HEK293 (cell line): ENCODE measurements around the gene CDC26.

Experiments
- CTCF ChIA-PET: fragments of 350-600 bp; formaldehyde crosslinking; extraction: SDS; loops from one replicate; lab custom pipeline; 2021; ENCODE audit warnings: antibody characterized with exemption; lab: Yijun Ruan, JAX
- POLR2A ChIA-PET: fragments of 300-600 bp; formaldehyde crosslinking; extraction: SDS; loops from one replicate; lab custom pipeline; 2020; ENCODE audit warnings: antibody characterized with exemption, inconsistent platforms; lab: Yijun Ruan, JAX
- H3K27ac ChIP-seq: fragments of 200-500 bp; sonication (Bioruptor generic); 2 replicates; pipeline ENCODE4 v1.5.1; 2014; ENCODE audit warnings: low read depth, low read length, control low read depth, inconsistent platforms; ENCODE audit errors: extremely low read depth
- H3K36me3 ChIP-seq, 2 experiments: fragments of 200-500 bp in 1 of 2; sonication (Bioruptor generic) in 1 of 2; 1 replicate in 1 of 2; 2 replicates in 1 of 2; pipeline ENCODE4 v1.5.1; 2014 to 2017; ENCODE audit warnings: inconsistent platforms in 2 of 2, low read length in 2 of 2; ENCODE audit not compliant: control insufficient read depth in 2 of 2, insufficient read depth in 1 of 2
- H3K4me1 ChIP-seq: fragments of 200-500 bp; sonication (Bioruptor generic); 2 replicates; pipeline ENCODE4 v1.5.1; 2014; ENCODE audit warnings: mild to moderate bottlenecking, low read length, inconsistent platforms; ENCODE audit not compliant: control insufficient read depth, insufficient read depth
- H3K4me3 ChIP-seq: 2 replicates; pipeline ENCODE4 v1.5.1; 2011; ENCODE audit warnings: low read depth, mild to moderate bottlenecking, control low read depth, low read length, moderate library complexity
- H3K9me3 ChIP-seq: fragments of 200-500 bp; sonication (Bioruptor generic); 2 replicates; pipeline ENCODE4 v1.5.1; 2014; ENCODE audit warnings: low read depth, low read length, inconsistent platforms; ENCODE audit not compliant: control insufficient read depth, insufficient read depth
- BCL6B ChIP-seq: fragments of 450-650 bp; formaldehyde crosslinking; IDR thresholded peaks from 2 replicates; pipeline ENCODE4 v1.5.1; 2017; ENCODE audit warnings: missing biosample characterization, missing genetic modification characterization
- HOXD13 ChIP-seq: sonication (generic); formaldehyde crosslinking; IDR thresholded peaks from 2 replicates; pipeline ENCODE4 v1.8.0; 2022; ENCODE audit warnings: missing genetic modification reagents, borderline replicate concordance
- KLF16 ChIP-seq: fragments of 450-650 bp; formaldehyde crosslinking; IDR thresholded peaks from 2 replicates; pipeline ENCODE4 v1.5.1; 2017; ENCODE audit warnings: missing biosample characterization, missing genetic modification characterization
- PRDM2 ChIP-seq: fragments of 450-650 bp; formaldehyde crosslinking; IDR thresholded peaks from 2 replicates; pipeline ENCODE4 v1.5.1; 2016; ENCODE audit warnings: missing biosample characterization, missing genetic modification characterization, borderline replicate concordance
- TCF7L2 ChIP-seq: IDR thresholded peaks from 2 replicates; pipeline ENCODE4 v1.6.1; 2011; ENCODE audit warnings: low read depth, mild to moderate bottlenecking, inconsistent platforms, low read length, moderate library complexity, borderline replicate concordance
- ZBTB10 ChIP-seq: fragments of 450-650 bp; formaldehyde crosslinking; IDR thresholded peaks from 2 replicates; pipeline ENCODE4 v1.5.1; 2016; ENCODE audit warnings: missing biosample characterization, missing genetic modification characterization
- ZBTB20 ChIP-seq: fragments of 450-650 bp; formaldehyde crosslinking; IDR thresholded peaks from 2 replicates; pipeline ENCODE4 v1.5.1; 2016; ENCODE audit warnings: missing biosample characterization, missing genetic modification characterization
- ZBTB7A ChIP-seq: fragments of 450-650 bp; formaldehyde crosslinking; IDR thresholded peaks from 2 replicates; pipeline ENCODE4 v1.5.1; 2016; ENCODE audit warnings: low read depth, missing biosample characterization, missing genetic modification characterization
- ZNF121 ChIP-seq: fragments of 450-650 bp; formaldehyde crosslinking; IDR thresholded peaks from 2 replicates; pipeline ENCODE4 v1.5.1; 2016; ENCODE audit warnings: missing biosample characterization, missing genetic modification characterization
- ZNF138 ChIP-seq: fragments of 450-650 bp; formaldehyde crosslinking; IDR thresholded peaks from 2 replicates; pipeline ENCODE4 v1.5.1; 2016; ENCODE audit warnings: missing biosample characterization, missing genetic modification characterization, borderline replicate concordance
- ZNF146 ChIP-seq: fragments of 450-650 bp; formaldehyde crosslinking; IDR thresholded peaks from 2 replicates; pipeline ENCODE4 v1.5.1; 2016; ENCODE audit warnings: missing biosample characterization, missing genetic modification characterization
- ZNF19 ChIP-seq: fragments of 450-650 bp; formaldehyde crosslinking; IDR thresholded peaks from 2 replicates; pipeline ENCODE4; 2016; ENCODE audit warnings: missing biosample characterization, missing genetic modification characterization, low read depth
- ZNF24 ChIP-seq: fragments of 450-650 bp; formaldehyde crosslinking; IDR thresholded peaks from 2 replicates; pipeline ENCODE4 v1.5.1; 2016; ENCODE audit warnings: missing biosample characterization, missing genetic modification characterization
- ZNF335 ChIP-seq: fragments of 450-650 bp; formaldehyde crosslinking; conservative IDR thresholded peaks from 2 replicates; pipeline ENCODE4 v1.5.1; 2016; ENCODE audit warnings: missing biosample characterization, missing genetic modification characterization
- ZNF354C ChIP-seq: fragments of 450-650 bp; formaldehyde crosslinking; IDR thresholded peaks from 2 replicates; pipeline ENCODE4 v1.5.1; 2016; ENCODE audit warnings: missing biosample characterization, missing genetic modification characterization, low read depth, borderline replicate concordance
- ZNF391 ChIP-seq: fragments of 450-650 bp; formaldehyde crosslinking; IDR thresholded peaks from 2 replicates; pipeline ENCODE4 v1.5.1; 2016; ENCODE audit warnings: low read depth, missing biosample characterization, missing genetic modification characterization, borderline replicate concordance
- ZNF510 ChIP-seq: fragments of 450-650 bp; formaldehyde crosslinking; IDR thresholded peaks from 2 replicates; pipeline ENCODE4 v1.5.1; 2018; ENCODE audit warnings: mild to moderate bottlenecking, missing genetic modification characterization, missing biosample characterization; ENCODE audit not compliant: insufficient replicate concordance
- ZNF580 ChIP-seq: fragments of 450-650 bp; formaldehyde crosslinking; IDR thresholded peaks from 2 replicates; pipeline ENCODE4 v1.5.1; 2016; ENCODE audit warnings: missing biosample characterization, missing genetic modification characterization
- ZNF658 ChIP-seq: fragments of 450-650 bp; formaldehyde crosslinking; IDR thresholded peaks from 2 replicates; pipeline ENCODE4; 2016; ENCODE audit warnings: missing biosample characterization, missing genetic modification characterization
- ZNF670 ChIP-seq: fragments of 450-650 bp; formaldehyde crosslinking; IDR thresholded peaks from 2 replicates; pipeline ENCODE4 v1.5.1; 2016; ENCODE audit warnings: missing biosample characterization, missing genetic modification characterization, low read depth
- ZNF677 ChIP-seq: fragments of 450-650 bp; IDR thresholded peaks from 2 replicates; pipeline ENCODE4 v1.5.0; 2018; ENCODE audit warnings: missing biosample characterization, mild to moderate bottlenecking, missing genetic modification characterization, moderate library complexity
- ZNF707 ChIP-seq: fragments of 450-650 bp; formaldehyde crosslinking; IDR thresholded peaks from 2 replicates; pipeline ENCODE4 v1.5.1; 2016; ENCODE audit warnings: missing biosample characterization, missing genetic modification characterization
- ZXDB ChIP-seq: fragments of 450-650 bp; formaldehyde crosslinking; IDR thresholded peaks from 2 replicates; pipeline ENCODE4 v1.5.1; 2016; ENCODE audit warnings: missing biosample characterization, missing genetic modification characterization

Gene CDC26

GRCh38 chr9:113320051-113320450, 44.7 kb upstream of the CDC26 start:
- no peaks in the 10 kb centered on the region for H3K4me1 ChIP-seq
- POLR2A ChIA-PET = interaction anchor here (0.7 kb wide), 1 partner anchor 90 kb away, joined by 4 read pairs; the partner anchor contains the start of genes C9orf43 and POLE3
- H3K9me3 ChIP-seq = no peaks in the 10 kb centered on the region
- CTCF ChIA-PET = interaction anchor here (0.7 to 3.8 kb wide), 5 partner anchors 8 to 87 kb away, joined by 3 to 26 read pairs (median 5); partner anchors contain the start of gene ALAD
- H3K4me3 ChIP-seq = no peak overlapping the region
- TF ChIP-seq ZNF335 (tag by site-specific recombination) = no peak
- TF ChIP-seq ZNF677 (tag by site-specific recombination) = no peak
- no peak for TF ChIP-seq ZNF707 (tag by site-specific recombination)
- no peak for TF ChIP-seq ZNF146
- no peak for TF ChIP-seq ZNF391 (tag by site-specific recombination)
- no peak for TF ChIP-seq ZNF670
- TF ChIP-seq ZNF19 (tag by site-specific recombination) = no peak
- no peak for TF ChIP-seq PRDM2 (tag by site-specific recombination)
- TF ChIP-seq ZNF138 = no peak
- TF ChIP-seq ZXDB (tag by site-specific recombination) = no peak
- TF ChIP-seq ZNF121 (tag by site-specific recombination) = no peak
- no peak for TF ChIP-seq ZBTB10 (tag by site-specific recombination)
- no peak for TF ChIP-seq BCL6B (tag by site-specific recombination)
- no peak for TF ChIP-seq HOXD13 (CRISPR knock-in tag)
- no peak for TF ChIP-seq ZBTB20
- TF ChIP-seq, all 188 proteins: peak for 0
- Histone ChIP-seq H3K27ac (no peak overlapping the region), H3K36me3 (no peaks in the 10 kb centered on the region)

GRCh38 chr9:113319054-113319453, 43.7 kb upstream of the CDC26 start:
- CTCF ChIA-PET = interaction anchor here (0.6 to 3.8 kb wide), 4 partner anchors 8 to 227 kb away, joined by 3 to 26 read pairs (median 4); no protein-coding TSS in a partner anchor
- no peaks in the 10 kb centered on the region for H3K36me3 ChIP-seq
- H3K4me3 ChIP-seq = no peak overlapping the region
- no peak overlapping the region for H3K27ac ChIP-seq
- no peaks in the 10 kb centered on the region for H3K4me1 ChIP-seq
- POLR2A ChIA-PET = interaction anchor here (0.5 to 2.6 kb wide), 3 partner anchors 21 to 860 kb away, joined by 3 to 7 read pairs (median 7); partner anchors contain the start of genes FKBP15, SLC31A1 and WDR31
- no peaks in the 10 kb centered on the region for H3K9me3 ChIP-seq
- TF ChIP-seq ZNF24 (tag by site-specific recombination) (no peak), ZBTB7A (tag by site-specific recombination) (no peak), ZNF354C (tag by site-specific recombination) (no peak), ZNF658 (tag by site-specific recombination) (no peak), TCF7L2 (no peak), ZNF510 (tag by site-specific recombination) (no peak), BCL6B (tag by site-specific recombination) (no peak), ZNF580 (no peak), KLF16 (tag by site-specific recombination) (no peak)
